ENCODE results near the gene NSUN4. TPM values are rescaled to one million over a fixed set of nuclear protein-coding genes. Genes with fewer than 3 reads are reported as not detected.
A peak's percentile ranks its signal among the peaks of the same experiment; 100 is the strongest.

NSUN4 gene
- total and polyA plus RNA-seq, 8 donors, result 8.1 to 16.4 (median 10.4) TPM

- FAIRE-seq, result no peak
- H3K9me3 ChIP-seq, result no peaks in the 10 kb centered on the region
Measured at GRCh38 chr1:46341222-46342083, 846 bp downstream of the NSUN4 start.

GRCh38 chr1:46342084-46342656 lies 1.6 kb downstream of the NSUN4 start:
- H3K27me3 ChIP-seq, result no peaks in the 10 kb centered on the region
- intact Hi-C loops (cut with DNase I), result loop anchor here in 1 of 3 donors (10.0 kb wide), 1 partner anchor 97 kb away; the partner anchor contains the start of gene RAD54L
- H3K9me3 ChIP-seq, result no peaks in the 10 kb centered on the region
- no peak overlapping the region for H3K27ac ChIP-seq
- no peak for ATAC-seq
- FAIRE-seq, result no peak
- WGBS, 2 donors, result 89 to 91% methylated on average over 6 of the region's 6 CpGs
- peaks cover 0 to 9% (median 0%) of the 10 kb centered on the region in 3 donors for H3K4me1 ChIP-seq
- H3K4me3 ChIP-seq, result peak overlapping the region in 1 of 4 donors; percentile 79
- DNase-seq, result no peak
- peaks cover 0 to 20% (median 4%) of the 10 kb centered on the region in 3 donors for H3K36me3 ChIP-seq
- no peak for TF ChIP-seq CTCF (IDR thresholded peaks at IDR 0.05)

More at GRCh38 chr1:46341222-46342083, 846 bp downstream of the NSUN4 start:
- no peak for TF ChIP-seq CTCF (IDR thresholded peaks at IDR 0.05)
- Histone ChIP-seq H3K4me1 (peaks cover 0 to 9% (median 0%) of the 10 kb centered on the region in 3 donors), H3K27ac (peak overlapping the region; percentile 82 to 97 (median 89)), H3K27me3 (no peaks in the 10 kb centered on the region), H3K4me3 (peak overlapping the region; percentile 42 to 79 (median 60)), H3K36me3 (peaks cover 0 to 15% (median 4%) of the 10 kb centered on the region in 3 donors)
- 28 to 35% methylated on average over 31 of the region's 31 CpGs for WGBS, 2 donors
- ATAC-seq, result no peak
- intact Hi-C loops (cut with DNase I), result loop anchor here in 1 of 3 donors (10.0 kb wide), 1 partner anchor 97 kb away; the partner anchor contains the start of gene RAD54L
- DNase-seq, result peak in 3 of 6 donors; percentile 21 to 56 (median 47)

GRCh38 chr1:46342677-46343350 lies 2.2 kb downstream of the NSUN4 start:
- Histone ChIP-seq H3K4me3 (no peak overlapping the region), H3K27me3 (no peaks in the 10 kb centered on the region), H3K9me3 (no peaks in the 10 kb centered on the region), H3K27ac (no peak overlapping the region), H3K36me3 (peaks cover 0 to 23% (median 4%) of the 10 kb centered on the region in 3 donors), H3K4me1 (peaks cover 0 to 9% (median 0%) of the 10 kb centered on the region in 3 donors)
- WGBS, 2 donors, result 77 to 91% methylated on average over 8 of the region's 8 CpGs
- ATAC-seq, result no peak
- no peak for DNase-seq
- intact Hi-C loops (cut with DNase I), result loop anchor here in 1 of 3 donors (10.0 kb wide), 1 partner anchor 98 kb away; the partner anchor contains the start of gene RAD54L
- no peak for TF ChIP-seq CTCF (IDR thresholded peaks at IDR 0.05)
- no peak for FAIRE-seq

GRCh38 chr1:46343351-46343695 lies 2.7 kb downstream of the NSUN4 start:
- Histone ChIP-seq H3K27ac (no peak overlapping the region), H3K4me1 (peaks cover 0 to 9% (median 0%) of the 10 kb centered on the region in 3 donors), H3K27me3 (no peaks in the 10 kb centered on the region), H3K36me3 (peaks cover 0 to 23% (median 4%) of the 10 kb centered on the region in 3 donors), H3K9me3 (no peaks in the 10 kb centered on the region), H3K4me3 (no peak overlapping the region)
- no peak for DNase-seq
- no peak for TF ChIP-seq CTCF (IDR thresholded peaks at IDR 0.05)
- no peak for ATAC-seq
- WGBS, 2 donors, result 91 to 92% methylated on average over 4 of the region's 4 CpGs
- FAIRE-seq, result no peak
- intact Hi-C loops (cut with DNase I), result loop anchor here in 1 of 3 donors (10.0 kb wide), 1 partner anchor 99 kb away; the partner anchor contains the start of gene RAD54L
